RWPE2 (cell line): Measurements from ENCODE around the gene ACKR2.

Experiments
- ATAC-seq: fragments of 200-7000 bp; cut with Tn5 transposase; 3 replicates; pipeline ENCODE4 v1.9.1; 2021; ENCODE audit warnings: low read depth
- DNase-seq: peaks from one replicate; pipeline ENCODE4 v3.0.0-alpha.2; 2020; ENCODE audit warnings: low spot score
- H3K27ac ChIP-seq: fragments of 450-650 bp; 2 replicates; pipeline ENCODE4 v1.5.1; 2017; ENCODE audit warnings: mild to moderate bottlenecking; ENCODE audit not compliant: poor library complexity, severe bottlenecking
- H3K27me3 ChIP-seq: fragments of 250-450 bp; sonication (Bioruptor Pico); 2 replicates; pipeline ENCODE4 v1.5.1; 2021; ENCODE audit warnings: mild to moderate bottlenecking, moderate library complexity; ENCODE audit not compliant: insufficient read depth, poor library complexity, severe bottlenecking
- H3K36me3 ChIP-seq: fragments of 250-450 bp; sonication (Bioruptor Pico); 2 replicates; pipeline ENCODE4 v1.5.1; 2020; ENCODE audit warnings: low read depth, mild to moderate bottlenecking, moderate library complexity
- H3K4me1 ChIP-seq: fragments of 250-450 bp; sonication (Bioruptor Pico); 2 replicates; pipeline ENCODE4 v1.5.1; 2021; ENCODE audit warnings: mild to moderate bottlenecking, moderate library complexity; ENCODE audit not compliant: insufficient read depth, poor library complexity, severe bottlenecking
- H3K4me3 ChIP-seq: fragments of 250-450 bp; sonication (Bioruptor Pico); 2 replicates; pipeline ENCODE4 v1.5.1; 2021; ENCODE audit warnings: mild to moderate bottlenecking, moderate library complexity; ENCODE audit not compliant: severe bottlenecking
- H3K9me3 ChIP-seq: fragments of 250-450 bp; sonication (Bioruptor Pico); 2 replicates; pipeline ENCODE4 v1.5.1; 2021; ENCODE audit warnings: mild to moderate bottlenecking, moderate library complexity; ENCODE audit not compliant: severe bottlenecking
- TF ChIP-seq, protein P1 (sequence below): fragments of 450-650 bp; IDR thresholded peaks from one replicate; pipeline ENCODE4 v1.5.1; 2017; ENCODE audit warnings: mild to moderate bottlenecking, moderate library complexity; ENCODE audit not compliant: poor library complexity, severe bottlenecking

The ACKR2 gene

GRCh38 chr3:42795621-42796181, 13.5 kb upstream of the ACKR2 start:
- Histone ChIP-seq H3K27ac (no peak overlapping the region), H3K4me3 (no peak overlapping the region), H3K36me3 (peaks cover 52% of the 10 kb centered on the region), H3K9me3 (no peaks in the 10 kb centered on the region), H3K4me1 (no peaks in the 10 kb centered on the region), H3K27me3 (no peaks in the 10 kb centered on the region)
- DNase-seq (no peak), ATAC-seq (no peak)
- TF ChIP-seq, protein P1, sequence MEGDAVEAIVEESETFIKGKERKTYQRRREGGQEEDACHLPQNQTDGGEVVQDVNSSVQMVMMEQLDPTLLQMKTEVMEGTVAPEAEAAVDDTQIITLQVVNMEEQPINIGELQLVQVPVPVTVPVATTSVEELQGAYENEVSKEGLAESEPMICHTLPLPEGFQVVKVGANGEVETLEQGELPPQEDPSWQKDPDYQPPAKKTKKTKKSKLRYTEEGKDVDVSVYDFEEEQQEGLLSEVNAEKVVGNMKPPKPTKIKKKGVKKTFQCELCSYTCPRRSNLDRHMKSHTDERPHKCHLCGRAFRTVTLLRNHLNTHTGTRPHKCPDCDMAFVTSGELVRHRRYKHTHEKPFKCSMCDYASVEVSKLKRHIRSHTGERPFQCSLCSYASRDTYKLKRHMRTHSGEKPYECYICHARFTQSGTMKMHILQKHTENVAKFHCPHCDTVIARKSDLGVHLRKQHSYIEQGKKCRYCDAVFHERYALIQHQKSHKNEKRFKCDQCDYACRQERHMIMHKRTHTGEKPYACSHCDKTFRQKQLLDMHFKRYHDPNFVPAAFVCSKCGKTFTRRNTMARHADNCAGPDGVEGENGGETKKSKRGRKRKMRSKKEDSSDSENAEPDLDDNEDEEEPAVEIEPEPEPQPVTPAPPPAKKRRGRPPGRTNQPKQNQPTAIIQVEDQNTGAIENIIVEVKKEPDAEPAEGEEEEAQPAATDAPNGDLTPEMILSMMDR, result no peak

DNA sequence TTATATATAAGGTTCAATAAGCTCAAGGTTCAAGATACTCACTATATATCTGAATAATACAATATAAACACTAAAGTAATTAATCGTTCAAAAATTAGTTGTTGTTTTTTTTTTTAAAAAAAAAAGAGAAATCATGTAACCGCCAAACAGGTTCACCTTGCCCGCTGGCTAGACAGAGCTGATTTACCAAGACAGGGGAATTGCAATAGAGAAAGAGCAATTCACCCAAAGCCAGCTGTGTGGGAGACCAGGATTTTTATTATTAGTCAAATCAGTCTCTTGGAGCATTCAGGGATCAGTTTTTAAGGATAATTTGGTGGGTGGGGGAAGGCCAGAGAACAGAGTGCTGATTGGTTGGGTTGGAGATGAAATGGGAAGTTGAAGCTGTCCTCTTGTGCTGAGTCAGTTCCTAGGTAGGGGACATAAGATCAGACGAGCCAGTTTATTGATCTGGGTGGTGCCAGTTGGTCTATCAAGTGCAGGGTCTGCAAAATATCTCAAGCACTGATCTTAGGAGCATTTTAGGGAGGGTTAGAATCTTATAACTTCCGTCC, 12.8 kb upstream of the ACKR2 start:
- Histone ChIP-seq H3K27ac (no peak overlapping the region), H3K4me1 (no peaks in the 10 kb centered on the region), H3K4me3 (no peak overlapping the region), H3K9me3 (no peaks in the 10 kb centered on the region), H3K27me3 (no peaks in the 10 kb centered on the region), H3K36me3 (peaks cover 46% of the 10 kb centered on the region)
- DNase-seq (no peak), ATAC-seq (no peak)
- TF ChIP-seq, protein P1, result no peak

DNA sequence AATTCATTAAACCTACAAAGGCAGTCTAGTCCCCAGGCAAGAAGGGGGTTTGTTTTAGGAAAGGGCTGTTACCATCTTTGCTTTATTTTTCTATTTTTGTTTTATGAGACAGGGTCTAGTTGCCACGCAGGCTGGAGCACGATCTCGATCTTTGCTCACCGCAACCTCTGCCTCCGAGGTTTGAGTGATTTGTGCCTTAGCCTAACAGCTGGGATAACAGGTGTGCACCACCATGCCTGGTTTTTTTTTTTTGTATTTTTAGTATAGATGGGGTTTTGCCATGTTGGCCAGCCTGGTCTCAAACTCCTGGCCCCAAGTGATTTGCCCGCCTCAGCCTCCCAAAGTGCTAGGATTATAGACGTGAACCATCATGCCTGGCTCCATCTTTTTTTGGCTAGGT, 9.9 kb upstream of the ACKR2 start:
- ATAC-seq, result no peak

GRCh38 chr3:42800251-42800650, 9.0 kb upstream of the ACKR2 start:
- Histone ChIP-seq H3K9me3 (no peaks in the 10 kb centered on the region), H3K36me3 (peaks cover 33% of the 10 kb centered on the region), H3K4me3 (no peak overlapping the region), H3K27ac (no peak overlapping the region), H3K27me3 (no peaks in the 10 kb centered on the region), H3K4me1 (peaks cover 10% of the 10 kb centered on the region)
- no peak for ATAC-seq
- DNase-seq, result no peak
- TF ChIP-seq, protein P1, result no peak

More for the DNA sequence above, 9.9 kb upstream of the ACKR2 start:
- TF ChIP-seq, protein P1, result no peak
- no peak for DNase-seq
- Histone ChIP-seq H3K4me3 (no peak overlapping the region), H3K9me3 (no peaks in the 10 kb centered on the region), H3K4me1 (peaks cover 10% of the 10 kb centered on the region), H3K36me3 (peaks cover 37% of the 10 kb centered on the region), H3K27me3 (no peaks in the 10 kb centered on the region), H3K27ac (no peak overlapping the region)

DNA sequence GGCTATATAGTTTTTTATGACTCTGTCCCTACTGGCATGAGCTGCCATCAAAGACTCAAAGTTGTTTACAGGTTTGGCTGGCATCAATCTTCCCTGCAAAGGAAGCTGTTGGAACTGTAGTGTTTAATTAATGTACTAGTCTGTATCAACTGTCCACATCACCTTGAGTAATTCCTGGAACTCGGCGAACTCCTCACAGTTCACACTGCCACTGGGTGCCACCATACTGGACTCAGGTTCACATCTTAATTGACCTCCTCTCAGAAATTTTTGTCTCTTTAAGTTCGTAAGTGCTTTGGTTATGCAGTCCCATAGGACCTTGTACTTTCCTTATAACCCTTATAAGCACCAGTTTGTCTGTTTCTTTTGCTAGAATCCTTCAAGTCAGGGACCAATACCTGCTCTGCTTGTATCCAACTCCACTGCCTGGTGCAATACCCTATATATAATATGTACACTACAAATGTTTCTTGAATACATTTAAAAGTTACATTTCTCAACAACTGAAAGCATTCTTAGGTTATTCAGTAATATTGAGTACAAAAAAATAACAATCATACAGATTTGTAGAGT, 8.1 kb upstream of the ACKR2 start:
- ATAC-seq (no peak), DNase-seq (no peak)
- TF ChIP-seq, protein P1, result no peak
- H3K4me3 ChIP-seq, result no peak overlapping the region
- H3K27ac ChIP-seq, result no peak overlapping the region
- H3K27me3 ChIP-seq, result no peaks in the 10 kb centered on the region
- H3K9me3 ChIP-seq, result no peaks in the 10 kb centered on the region
- H3K36me3 ChIP-seq, result peaks cover 24% of the 10 kb centered on the region
- peaks cover 10% of the 10 kb centered on the region for H3K4me1 ChIP-seq
